B cell (primary cell): ENCODE results near the gene PTPRE.

Source experiments
- CTCF ChIP-seq: fragments of 200-600 bp; IDR thresholded peaks from one replicate; pipeline ENCODE4 v1.8.0; 2022; ENCODE audit warnings: antibody characterized with exemption, mild to moderate bottlenecking
- EZH2 ChIP-seq: IDR thresholded peaks from 2 replicates; pipeline ENCODE4 v1.6.1; 2012; ENCODE audit warnings: borderline replicate concordance, low read depth, mild to moderate bottlenecking, moderate library complexity, low read length; ENCODE audit not compliant: insufficient read depth, poor library complexity, severe bottlenecking

DNA sequence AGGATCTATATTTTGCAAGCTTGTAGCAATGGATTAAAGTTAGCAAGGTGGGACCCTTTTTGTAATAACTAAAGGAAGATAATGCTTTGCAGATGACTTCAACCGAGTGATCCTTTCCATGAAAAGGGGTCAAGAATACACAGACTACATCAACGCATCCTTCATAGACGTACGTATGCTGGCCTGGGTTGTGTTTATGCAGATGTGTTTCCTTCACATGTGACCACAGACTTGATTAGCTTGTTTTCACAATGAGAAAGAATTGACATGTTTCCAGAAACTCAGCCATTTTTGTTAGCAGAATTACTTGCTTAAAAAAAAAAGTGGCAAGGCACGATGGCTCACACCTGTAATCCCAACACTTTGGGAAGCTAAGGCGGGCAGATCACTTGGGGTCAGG, 165.1 kb downstream of the PTPRE start:
- no peak for TF ChIP-seq CTCF
- TF ChIP-seq EZH2: no peak
